ENCODE measurements around the gene INTS13.
"Not testable (repeated sequence)": the region's sequence is repeated elsewhere in the genome, so short reads cannot be mapped to it uniquely, and the experiment has no call there.

Gene INTS13

GRCh38 chr12:26935636-26936378 lies 2.0 kb downstream of the INTS13 start:
- DNase-seq: no peak

DNA sequence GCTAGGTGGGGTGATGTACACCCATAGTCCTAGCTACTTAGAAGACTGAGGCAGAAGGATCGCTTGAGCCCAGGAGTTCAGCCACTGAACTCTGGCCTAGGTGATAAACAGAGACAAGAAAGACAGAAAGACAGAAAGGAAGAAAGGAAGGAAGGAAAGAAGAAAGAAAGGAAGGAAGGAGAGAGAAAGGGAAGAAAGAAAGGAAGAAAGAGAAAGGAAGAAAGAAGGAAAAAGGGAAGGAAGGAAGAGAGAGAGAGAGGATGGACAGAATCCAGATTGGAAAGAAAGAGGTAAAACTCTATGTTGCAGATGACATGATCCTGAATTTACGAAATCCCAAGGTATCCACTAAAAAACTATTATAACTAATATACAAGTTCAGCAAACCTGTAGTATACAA lies 8.2 kb downstream of the INTS13 start:
- DNase-seq: no peak

- no peak for DNase-seq
Measured at GRCh38 chr12:26928661-26929060, 9.1 kb downstream of the INTS13 start.

DNA sequence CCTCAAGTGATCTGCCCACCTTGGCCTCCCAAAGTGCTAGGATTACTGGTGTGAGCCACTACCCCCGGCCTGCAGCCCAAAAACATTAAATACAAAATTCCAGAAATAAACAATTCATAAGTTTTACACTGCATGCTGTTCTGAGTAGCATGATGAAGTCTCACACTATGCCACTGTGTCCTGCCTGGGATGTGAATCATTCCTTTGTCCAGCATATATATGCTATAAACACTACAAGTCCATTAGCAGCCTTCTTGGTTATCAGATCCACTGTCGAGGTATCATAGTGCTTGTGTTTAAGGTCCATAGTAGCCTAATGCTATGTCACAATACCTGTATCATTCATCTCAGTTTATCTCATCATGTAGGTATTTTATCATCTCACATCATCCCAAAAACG lies 15.9 kb downstream of the INTS13 start:
- no peak for DNase-seq

- no peak for DNase-seq
Measured at GRCh38 chr12:26919216-26919555, 18.6 kb downstream of the INTS13 start.

DNA sequence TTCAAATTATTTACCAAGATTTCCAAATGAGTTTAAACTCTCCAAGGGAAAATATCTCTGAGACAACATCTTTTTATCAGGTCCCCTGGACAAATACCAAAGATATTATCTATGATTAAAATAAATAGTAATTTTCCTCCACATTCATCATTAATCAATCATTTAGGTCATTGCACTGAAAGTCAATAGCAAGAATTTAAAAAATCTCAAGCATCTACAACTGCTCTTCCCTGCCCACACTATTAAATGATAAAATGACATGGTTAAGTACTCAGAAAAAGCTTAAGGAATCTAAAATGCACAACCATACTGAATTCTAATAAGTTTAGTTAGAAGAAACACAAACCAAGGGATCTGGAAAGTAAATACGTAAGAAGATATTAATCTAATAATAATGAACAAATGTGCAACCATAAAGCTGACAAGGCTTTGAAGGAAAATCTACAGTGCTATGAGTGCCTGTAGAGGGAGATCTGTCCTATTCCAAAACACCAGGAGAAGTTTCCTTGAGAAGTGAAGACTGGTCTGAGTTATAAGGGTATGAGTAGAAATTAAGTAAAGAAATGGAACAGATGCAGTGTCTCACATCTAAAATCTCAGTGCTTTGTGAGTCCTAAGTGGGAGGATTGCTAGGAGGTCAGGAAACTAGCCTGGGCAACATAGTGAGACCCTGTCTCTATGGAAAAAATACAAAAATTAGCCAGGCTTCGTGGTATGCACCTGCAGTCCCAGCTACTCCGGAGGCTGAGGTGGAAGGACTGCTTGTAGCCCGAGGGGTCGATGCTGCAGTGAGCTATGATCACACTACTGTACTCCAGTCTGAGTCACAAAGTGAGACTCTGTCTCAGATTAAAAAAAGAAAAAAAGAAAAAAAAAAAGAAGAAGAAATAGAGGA lies 19.2 kb downstream of the INTS13 start:
- no peak for DNase-seq

DNA sequence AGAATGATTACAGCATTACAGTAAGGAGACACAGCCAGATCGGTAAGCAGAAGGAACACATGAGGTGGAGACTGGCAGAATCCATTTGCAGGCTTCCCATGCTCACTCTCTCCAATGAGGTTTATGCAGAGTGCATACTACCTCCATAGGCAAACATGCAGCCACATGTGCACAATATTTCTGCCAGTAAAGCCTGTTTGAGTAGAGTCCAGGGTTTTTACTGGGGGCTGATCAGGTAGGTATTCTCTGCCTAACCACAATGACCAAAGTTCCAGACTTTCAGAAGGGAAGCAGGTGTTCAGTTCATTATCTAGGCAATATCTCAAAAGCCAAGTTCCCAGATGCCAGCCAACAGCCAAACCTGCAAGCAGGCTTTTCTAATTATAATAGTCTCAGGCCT lies 31.1 kb downstream of the INTS13 start:
- DNase-seq: no peak

- no peak for DNase-seq
Measured at GRCh38 chr12:26906024-26906423, 31.8 kb downstream of the INTS13 start.

DNA sequence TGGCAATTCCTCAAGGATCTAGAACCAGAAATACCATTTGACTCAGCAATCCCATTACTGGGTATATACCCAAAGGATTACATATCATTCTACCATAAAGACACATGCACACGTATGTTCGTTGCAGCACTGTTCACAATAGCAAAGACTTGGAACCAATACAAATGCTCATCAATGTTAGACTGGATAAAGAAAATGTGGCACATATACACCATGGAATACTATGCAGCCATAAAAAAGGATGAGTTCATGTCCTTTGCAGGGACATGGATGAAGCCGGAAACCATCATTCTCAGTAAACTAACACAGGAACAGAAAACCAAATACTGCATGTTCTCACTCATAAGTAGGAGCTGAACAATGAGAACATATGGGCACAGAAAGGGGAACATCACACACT lies 34.4 kb downstream of the INTS13 start:
- not testable (repeated sequence) for DNase-seq

DNA sequence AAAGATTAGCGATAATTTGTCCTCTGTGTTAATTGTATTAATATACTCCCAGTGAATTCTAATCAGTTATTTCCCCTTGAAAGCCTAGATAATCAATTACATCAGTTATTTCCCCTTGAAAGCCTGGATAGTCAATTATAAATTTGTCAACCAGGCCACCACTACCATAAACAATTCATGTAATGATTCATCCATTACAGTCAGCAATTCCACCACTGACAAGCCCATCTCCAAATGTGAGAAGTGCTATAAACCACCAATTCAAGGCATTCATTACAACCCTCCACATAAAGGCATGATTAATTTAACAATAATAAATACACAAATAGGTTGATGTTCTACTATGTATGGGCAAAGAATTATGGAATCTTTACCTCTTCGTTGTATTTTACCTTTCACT lies 40.9 kb downstream of the INTS13 start:
- DNase-seq: no peak

GRCh38 chr12:26895672-26896071 lies 42.1 kb downstream of the INTS13 start:
- no peak for DNase-seq

DNA sequence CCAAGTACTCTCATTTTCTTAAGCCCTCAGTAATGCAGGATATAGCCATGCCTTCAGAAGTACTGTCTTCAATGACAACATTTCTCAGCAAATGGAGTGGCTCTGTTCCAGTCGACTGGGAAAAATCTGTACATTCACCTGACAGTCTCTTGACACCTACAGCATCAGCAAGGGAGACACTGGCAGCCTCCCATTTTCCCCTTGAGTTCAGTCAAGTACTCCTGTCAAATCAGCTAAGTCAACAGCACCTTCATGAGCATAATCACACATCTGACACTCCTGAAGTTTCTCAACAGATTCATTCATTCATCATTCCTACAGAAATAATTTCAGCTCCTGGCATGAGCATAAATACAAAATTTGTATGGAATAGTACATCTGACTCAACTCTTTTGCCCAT lies 46.1 kb downstream of the INTS13 start:
- no peak for DNase-seq

- no peak for DNase-seq
Measured at GRCh38 chr12:26890784-26891183, 47.0 kb downstream of the INTS13 start.

- DNase-seq: peak; percentile 82
Measured at GRCh38 chr12:26884765-26885576, 52.8 kb downstream of the INTS13 start.

GRCh38 chr12:26880625-26881024 lies 57.2 kb downstream of the INTS13 start:
- no peak for DNase-seq

DNA sequence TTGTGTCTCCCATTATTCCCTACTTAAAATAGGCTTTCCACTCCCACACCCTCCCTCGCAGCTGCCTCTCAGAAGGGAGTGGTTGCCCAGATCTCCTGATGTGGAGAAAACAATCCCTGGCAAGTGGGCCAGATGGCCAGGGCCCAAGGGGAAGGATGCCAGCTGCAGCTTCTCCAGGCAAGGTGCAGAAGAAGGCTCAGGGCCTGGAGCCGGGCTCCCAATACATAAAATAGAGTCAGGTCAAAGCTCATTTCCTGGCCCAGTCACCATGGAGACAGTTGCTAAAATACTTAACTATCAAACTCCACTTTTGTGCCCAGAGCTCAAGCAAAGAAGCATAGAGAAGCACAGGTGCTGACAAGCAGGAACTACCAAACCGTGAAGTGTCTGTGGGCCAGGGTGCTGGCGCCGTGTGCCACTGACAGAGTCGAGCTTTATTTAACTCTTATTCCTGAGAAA lies 59.1 kb downstream of the INTS13 start:
- no peak for DNase-seq

DNA sequence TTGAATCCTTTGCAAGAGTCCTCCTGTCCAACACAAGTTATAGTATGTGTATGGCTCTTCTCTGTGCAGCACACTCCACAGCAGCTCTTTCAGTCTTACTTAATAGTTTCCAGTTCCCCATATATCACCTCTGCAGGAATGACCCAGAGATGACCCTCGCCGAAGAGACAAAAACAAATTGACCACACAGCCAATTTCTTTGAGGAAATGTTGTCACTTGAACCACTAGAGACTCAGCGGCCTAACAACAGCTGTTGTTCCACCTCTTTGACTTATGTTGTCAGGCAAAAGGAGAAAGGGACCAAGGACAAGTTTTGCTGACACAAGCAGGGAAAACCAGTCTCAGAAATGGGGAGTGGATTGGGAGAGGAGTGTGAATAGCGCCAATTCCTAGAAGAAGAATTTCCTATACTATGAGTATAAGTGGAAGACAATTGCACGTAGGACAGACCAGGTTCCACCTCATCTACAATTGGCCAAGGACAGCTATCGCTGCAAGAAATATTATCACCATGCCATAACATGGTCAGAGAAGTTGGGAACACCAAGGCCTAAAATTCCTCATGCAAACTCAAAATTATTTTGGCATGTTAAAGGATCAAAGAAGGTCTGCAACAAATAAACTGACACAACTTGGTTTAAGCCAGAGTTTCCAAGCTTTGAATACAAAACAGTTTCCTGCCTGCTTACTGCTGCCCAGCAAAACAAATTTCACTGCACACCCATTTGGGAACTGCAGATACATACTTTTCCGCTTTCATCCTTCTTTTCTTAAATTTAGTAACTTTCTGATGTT lies 63.1 kb downstream of the INTS13 start:
- no peak for DNase-seq

- DNase-seq: no peak
Measured at GRCh38 chr12:26872625-26873024, 65.2 kb downstream of the INTS13 start.

- no peak for DNase-seq
Measured at GRCh38 chr12:26871985-26872384, 65.8 kb downstream of the INTS13 start.

DNA sequence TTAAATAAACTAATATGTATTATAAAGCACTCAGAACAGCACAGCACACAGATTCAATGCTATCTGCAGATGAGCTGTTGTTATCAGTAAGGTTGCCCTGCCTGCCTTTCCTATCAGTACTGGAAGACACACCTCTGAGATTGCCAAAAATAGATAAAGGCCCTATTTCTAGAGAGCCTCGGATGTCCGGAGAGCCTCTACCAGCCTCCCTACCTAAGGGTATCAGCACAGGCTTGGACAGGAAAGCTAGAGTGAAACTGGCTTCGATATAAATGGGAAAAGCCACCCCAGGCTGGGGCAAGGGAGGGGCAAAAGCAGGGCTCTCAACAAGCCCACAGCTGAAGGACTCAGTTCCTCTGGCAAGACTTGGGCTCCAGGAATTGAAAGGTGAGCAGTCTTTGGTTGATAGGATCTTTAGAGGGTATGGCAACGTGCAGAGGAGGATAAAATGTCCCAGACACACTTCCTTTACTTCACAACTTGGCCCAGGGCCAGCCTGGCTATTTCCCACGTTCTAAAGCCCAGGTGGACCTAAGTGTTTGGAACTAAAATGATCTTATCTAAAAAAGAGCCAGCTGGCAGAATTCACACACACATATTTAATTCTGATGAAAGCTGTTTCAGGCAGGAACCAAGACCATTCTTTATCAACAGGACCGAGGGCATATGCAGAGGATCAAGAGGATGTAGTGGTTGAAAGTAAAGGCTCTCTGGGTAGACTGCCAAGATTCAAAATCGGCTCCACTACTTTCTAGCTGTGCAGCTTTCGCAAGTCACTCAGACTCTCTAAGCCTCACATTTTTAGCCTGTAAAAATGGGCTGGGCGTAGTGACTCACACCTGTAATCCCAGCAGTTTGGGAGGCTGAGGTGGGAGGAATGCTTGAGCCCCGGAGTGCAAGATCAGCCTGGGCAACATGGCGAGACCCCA lies 67.0 kb downstream of the INTS13 start:
- no peak for DNase-seq

GRCh38 chr12:26869908-26870459 lies 67.8 kb downstream of the INTS13 start:
- DNase-seq: no peak

Data from activated gamma-delta T cell treated with Interleukin-2 at 50 U/mL for 16 hours (primary cell).